ENCODE data around the gene HTRA3.

Gene HTRA3

GRCh38 chr4:8269535-8270417 lies at the start of gene HTRA3:
Gene HTRA3 (plus strand): TSS chr4:8269754. CDS start chr4:8269969, 215 bp downstream.
- DNase-seq (ENCODE audit: low spot score), result peak; percentile 62

DNA sequence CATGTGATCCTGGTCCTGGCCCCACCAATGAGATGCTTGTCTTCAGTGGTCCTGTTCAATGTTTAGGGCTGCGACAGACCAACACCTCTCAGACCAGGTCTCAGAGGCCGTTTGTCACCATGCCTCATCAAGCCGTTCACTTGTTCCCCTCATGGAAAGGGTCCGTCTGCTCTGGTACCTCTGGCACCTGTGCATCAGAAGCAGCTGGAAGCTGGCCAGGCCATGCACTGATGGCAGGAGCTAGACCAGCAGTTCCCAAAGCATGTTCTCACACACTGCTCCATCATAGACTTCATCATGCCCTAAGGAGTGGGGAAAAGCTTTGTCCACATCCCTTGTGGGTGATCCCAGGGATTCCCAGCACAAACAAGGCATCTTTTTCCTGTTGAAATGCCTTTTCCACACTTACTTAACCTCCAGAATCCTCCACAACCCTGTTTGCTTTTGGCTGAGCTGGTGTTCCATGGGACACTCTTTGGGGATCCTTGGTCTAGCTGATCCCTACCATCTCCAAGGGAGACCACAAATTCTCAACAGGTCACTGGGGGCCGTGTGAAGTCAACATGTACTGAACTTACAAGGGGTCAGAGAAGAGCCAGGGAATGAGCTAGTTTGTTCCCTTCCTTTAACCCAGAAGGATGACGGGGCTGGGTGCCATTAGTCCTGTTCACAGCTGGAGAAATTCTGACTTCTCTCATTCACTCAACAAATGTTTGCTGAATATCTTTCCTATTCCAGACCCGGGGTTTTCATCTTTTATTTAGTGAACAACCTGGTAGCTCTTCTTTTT lies 48.7 kb upstream of the HTRA3 start:
- no peak for DNase-seq (ENCODE audit: low spot score)

DNA sequence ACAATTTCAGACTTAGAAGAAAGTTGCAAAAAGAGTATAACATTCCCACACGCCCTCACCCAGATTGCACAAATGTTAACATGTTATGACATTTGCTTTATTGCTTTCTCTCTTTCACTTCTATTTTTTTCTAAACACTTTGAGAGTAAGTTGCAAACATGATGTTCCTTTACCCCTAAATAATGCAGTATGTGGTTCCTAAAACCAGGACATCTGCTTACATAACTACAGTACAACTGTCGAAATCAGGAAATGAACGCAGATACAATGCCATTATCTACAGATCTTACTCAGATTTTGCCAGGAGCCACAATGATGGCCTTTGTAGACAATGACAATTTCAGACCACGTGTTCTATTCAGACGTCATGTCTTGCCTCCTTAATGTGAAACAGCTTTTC lies 48.1 kb upstream of the HTRA3 start:
- DNase-seq (ENCODE audit: low spot score), result no peak

- no peak for DNase-seq (ENCODE audit: low spot score)
Measured at GRCh38 chr4:8221985-8222384, 47.6 kb upstream of the HTRA3 start.

- DNase-seq (ENCODE audit: low spot score), result no peak
Measured at GRCh38 chr4:8222609-8223388, 46.8 kb upstream of the HTRA3 start.

GRCh38 chr4:8224267-8224974 lies 45.1 kb upstream of the HTRA3 start:
- no peak for DNase-seq (ENCODE audit: low spot score)

DNA sequence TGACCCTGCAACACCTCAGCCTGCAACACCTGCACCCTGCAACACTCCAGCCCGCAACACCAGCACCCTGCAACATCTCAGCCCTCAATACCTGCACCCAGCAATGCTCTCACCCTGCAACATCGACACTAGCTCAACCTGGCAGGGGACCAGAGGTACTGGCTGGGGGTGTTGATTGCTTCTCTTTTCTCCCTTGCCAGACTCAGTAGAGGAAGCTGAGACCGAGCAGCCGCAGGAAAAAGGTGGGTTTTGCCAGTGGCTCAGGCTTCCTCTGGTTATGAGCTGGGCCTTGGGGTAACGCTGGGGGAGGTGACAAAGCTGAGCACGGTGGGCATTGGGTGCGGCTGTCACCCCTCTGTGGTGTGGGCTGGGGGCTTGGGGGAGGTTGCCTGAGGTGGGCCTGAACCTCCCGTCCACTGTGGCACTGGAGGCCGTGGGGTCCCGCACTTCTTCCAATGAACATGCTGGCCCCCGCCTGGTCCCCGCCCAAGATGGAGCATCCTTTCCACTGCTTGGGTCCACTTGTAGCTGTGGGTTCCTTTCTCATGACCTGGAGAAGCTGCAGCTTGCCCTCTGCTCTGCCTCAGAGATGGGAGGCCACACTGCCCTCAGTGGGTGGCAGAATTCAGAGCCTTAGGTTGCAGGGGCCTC lies 44.5 kb upstream of the HTRA3 start:
- DNase-seq (ENCODE audit: low spot score), result no peak

DNA sequence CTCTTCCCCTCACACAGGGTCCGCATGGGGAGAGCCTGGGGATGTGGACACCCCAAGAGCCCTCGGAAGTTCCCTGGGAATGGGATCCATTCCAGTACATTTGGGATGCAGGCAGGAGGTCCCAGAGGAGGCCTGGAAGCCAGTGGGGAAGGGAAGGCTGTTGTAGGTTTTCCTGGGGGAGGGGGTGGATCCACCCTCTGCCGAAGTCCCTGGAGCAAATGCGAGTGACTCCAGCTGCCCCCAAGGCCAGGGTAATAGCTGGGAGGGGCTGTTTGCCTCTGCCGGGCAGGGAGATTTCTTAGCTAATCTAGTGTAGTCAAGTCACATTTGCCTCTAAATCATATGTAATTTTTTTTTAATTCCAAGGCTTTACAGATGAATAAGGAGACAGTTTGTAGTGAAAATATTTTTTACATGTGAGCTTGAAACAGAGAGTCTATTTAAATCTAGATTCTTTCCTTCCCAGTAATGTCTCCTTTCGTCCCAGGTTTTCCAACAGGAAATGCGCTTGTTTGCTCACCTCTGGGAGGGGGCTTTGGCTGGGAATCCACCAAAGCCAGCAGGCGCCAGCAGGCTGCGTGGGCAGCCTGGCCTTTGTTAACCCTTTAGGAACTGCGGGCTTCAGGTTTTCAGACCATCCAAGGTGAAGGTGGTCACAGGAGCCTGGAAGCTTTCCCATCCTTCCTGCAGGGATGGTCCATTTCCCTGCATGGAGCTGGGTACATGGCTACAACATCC lies 43.7 kb upstream of the HTRA3 start:
- DNase-seq (ENCODE audit: low spot score), result no peak

DNA sequence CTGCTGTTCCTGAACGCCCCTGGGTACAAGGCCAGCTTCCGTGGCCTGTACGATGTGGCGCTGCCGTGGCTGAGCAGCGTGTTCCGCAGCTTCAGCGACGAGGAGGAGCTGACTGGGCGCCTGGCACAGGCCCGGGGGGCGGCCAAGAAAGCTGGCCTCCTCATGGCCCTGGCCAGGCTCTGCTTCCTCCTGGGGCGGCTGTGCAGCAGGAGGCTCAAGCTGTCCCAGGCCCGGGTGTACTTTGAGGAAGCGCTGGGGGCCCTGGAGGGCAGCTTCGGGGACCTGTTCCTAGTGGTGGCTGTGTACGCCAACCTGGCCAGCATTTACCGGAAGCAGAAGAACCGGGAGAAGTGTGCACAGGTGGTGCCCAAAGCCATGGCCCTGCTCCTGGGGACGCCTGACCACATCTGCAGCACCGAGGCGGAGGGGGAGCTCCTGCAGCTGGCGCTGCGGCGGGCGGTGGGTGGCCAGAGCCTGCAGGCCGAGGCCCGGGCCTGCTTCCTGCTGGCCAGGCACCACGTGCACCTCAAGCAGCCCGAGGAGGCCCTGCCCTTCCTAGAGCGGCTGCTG lies 42.3 kb upstream of the HTRA3 start:
- DNase-seq (ENCODE audit: low spot score), result no peak

DNA sequence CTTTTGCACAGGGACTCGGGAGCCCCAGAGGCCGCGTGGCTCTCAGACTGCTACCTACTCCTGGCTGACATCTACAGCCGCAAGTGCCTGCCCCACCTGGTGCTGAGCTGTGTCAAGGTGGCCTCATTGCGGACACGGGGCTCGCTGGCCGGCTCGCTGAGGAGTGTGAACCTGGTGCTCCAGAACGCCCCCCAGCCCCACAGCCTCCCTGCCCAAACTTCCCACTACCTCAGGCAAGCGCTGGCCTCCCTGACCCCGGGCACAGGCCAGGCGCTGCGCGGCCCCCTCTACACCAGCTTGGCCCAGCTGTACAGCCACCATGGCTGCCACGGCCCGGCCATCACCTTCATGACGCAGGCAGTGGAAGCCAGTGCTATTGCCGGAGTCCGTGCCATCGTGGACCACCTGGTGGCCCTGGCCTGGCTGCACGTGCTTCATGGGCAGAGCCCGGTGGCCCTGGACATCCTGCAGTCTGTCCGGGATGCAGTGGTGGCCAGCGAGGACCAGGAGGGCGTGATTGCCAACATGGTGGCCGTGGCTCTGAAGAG lies 41.7 kb upstream of the HTRA3 start:
- no peak for DNase-seq (ENCODE audit: low spot score)

GRCh38 chr4:8228319-8229250 lies 41.0 kb upstream of the HTRA3 start:
- DNase-seq (ENCODE audit: low spot score), result no peak

- no peak for DNase-seq (ENCODE audit: low spot score)
Measured at GRCh38 chr4:8229331-8229975, 40.1 kb upstream of the HTRA3 start.

DNA sequence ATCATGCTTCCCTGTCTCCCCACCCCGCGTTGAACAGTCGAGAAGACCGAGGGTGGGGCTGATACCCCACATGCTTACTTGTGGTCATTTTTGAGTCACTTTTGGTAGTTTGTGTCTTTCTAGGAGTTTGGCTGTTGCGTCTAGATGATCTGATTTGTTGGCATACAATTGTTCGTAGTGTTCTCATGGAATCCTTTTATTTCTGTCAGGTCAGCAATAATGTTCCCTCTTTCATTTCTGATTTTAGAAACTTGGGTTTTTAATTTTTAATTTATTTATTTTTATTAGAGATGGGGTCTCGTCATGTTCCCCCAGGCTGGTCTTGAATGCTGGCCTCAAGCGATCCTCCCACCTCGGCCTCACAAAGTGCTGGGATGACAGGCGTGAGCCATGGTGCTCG lies 39.5 kb upstream of the HTRA3 start:
- no peak for DNase-seq (ENCODE audit: low spot score)

GRCh38 chr4:8230891-8231290 lies 38.7 kb upstream of the HTRA3 start:
- DNase-seq (ENCODE audit: low spot score), result no peak

DNA sequence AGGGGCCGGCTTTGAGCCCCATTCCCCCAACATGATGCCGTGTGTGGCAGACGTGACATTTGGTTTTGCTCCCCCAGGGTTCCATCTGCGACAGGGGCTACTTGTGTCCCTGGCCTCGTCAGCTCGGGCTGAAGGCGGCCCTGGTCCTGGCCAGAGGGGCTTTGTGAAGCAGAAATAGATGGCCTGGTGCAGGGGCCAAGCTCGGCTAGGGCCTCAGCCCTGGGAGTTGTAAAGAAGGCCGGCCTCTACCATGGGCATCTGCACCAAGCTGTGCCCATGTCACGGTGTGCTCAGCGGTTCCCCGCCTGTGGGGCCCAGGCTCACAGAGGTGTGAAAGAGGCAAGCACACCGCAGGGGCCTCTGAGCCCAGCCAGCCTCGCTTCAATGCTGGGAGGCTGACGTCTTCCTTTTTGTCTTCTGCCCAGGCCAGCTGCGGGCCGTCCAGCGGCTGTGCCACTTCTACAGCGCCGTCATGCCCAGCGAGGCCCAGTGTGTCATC lies 38.0 kb upstream of the HTRA3 start:
- DNase-seq (ENCODE audit: low spot score), result no peak

DNA sequence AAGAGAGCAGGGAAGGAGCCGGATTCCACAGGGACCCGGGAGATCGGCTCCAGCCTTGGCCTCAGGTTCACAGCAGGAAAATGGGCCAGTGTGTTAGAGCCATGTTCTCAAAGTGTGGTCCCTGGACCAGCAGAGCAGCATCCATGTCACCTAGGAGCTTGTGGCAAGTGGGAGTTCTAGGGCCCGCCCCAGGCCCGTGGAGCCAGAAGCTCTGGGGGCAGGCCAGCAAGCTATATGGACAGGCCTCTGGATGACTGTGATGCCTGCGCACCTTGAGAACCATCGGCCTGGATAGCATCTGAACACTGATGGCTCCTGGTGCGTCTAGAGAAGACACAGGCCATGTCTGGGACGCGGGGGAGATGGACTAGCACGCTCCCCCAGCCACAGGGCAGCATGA lies 36.8 kb upstream of the HTRA3 start:
- no peak for DNase-seq (ENCODE audit: low spot score)

DNA sequence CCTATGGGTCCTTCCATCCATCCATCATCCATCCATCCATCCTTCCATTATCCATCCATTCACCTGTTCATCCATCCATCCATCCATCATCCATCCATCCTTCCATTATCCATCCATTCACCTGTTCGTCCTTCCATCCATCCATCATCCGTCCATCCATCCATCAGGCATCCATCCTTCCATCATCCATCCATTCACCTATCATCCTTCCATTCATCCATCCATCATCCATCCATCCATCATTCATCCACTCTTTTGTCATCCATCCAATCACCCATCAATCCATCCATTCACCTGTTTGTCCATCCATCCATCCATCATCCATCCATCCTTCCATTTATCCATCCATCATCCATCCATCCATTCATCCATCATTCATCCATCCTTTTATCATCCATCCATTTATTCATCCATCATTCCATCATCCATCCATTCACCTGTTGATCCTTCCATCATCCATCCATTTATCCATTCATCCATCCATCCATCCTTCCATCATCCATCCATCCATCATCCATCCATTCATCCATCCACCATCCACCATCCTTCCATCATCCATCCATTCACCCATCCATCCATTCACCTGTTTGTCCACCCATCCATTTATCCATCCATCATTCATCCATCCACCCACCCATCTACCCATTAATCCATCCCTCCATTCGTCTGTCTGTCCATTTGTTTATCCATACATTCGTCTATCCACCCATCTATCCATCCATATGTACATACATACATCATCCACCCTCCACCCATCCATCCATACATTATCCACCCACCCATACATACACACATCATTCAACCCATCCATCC lies 35.7 kb upstream of the HTRA3 start:
- DNase-seq (ENCODE audit: low spot score), result no peak

Measured in D341Med (cell line).